KOPT-K1 (cell line): ENCODE data around the gene RNF224.

Source experiments
- H3K27ac ChIP-seq: fragments of 200-600 bp; sonication (generic); 2 replicates; pipeline ENCODE4 v1.5.1; 2016; ENCODE audit warnings: antibody characterized with exemption, mild to moderate bottlenecking, low read depth, low read length; ENCODE audit not compliant: poor library complexity, severe bottlenecking
- H3K36me3 ChIP-seq: fragments of 200-600 bp; sonication (generic); 2 replicates; pipeline ENCODE4 v1.5.1; 2017; ENCODE audit warnings: antibody characterized with exemption, mild to moderate bottlenecking, low read length, moderate library complexity; ENCODE audit not compliant: insufficient read depth
- H3K9me3 ChIP-seq: fragments of 200-600 bp; sonication (generic); 2 replicates; pipeline ENCODE4 v1.5.1; 2017; ENCODE audit warnings: antibody characterized with exemption, low read length, mild to moderate bottlenecking; ENCODE audit not compliant: insufficient read depth, poor library complexity, severe bottlenecking

The RNF224 gene

DNA sequence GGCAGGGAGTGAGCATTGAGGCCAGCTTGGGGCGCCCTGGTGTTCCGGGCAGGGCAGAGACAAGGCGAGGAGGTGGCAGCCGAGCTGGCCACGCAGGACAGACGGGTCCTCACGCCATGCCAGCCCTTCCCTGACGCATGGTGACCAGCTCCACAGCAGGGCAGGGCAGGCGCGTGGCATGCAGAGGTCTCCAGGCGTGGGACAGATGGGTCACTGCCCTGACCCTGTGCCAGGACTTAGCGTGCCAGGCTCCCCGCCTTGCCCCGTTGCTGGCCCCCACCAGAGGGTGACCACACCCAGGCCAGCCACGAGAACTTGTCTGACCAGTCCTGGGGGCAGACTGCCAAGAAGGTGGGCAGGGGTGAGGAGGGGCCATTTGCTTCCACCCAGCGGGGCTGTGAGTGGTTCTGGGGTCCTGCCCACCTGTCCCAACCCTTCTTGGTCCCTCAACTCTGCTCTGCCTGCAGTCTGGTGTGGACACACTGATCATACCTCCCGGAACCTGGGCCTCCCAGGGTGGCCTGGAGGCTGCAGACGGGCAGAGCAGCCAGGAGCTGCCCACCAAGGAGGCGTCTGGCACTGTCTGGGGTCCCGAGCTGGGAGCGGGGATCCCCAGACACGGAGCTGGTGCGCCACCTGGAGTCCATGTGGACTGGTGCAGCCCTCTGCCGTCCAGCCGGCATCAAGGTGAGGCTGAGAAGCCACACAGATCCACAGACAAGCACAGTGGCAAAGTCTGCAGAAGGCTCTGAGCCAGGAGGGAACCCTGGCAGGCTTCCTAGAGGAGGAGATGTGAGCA is at the start of gene RNF224:
TSS of gene RNF224 (plus strand) at position 449 of the 799 bp plus-strand sequence. CDS start 834 bp downstream, outside the sequence.
- H3K9me3 ChIP-seq: no peaks in the 10 kb centered on the region
- no peak within 1 kb of the TSS for H3K27ac ChIP-seq
- no peaks in the 10 kb centered on the region for H3K36me3 ChIP-seq

DNA sequence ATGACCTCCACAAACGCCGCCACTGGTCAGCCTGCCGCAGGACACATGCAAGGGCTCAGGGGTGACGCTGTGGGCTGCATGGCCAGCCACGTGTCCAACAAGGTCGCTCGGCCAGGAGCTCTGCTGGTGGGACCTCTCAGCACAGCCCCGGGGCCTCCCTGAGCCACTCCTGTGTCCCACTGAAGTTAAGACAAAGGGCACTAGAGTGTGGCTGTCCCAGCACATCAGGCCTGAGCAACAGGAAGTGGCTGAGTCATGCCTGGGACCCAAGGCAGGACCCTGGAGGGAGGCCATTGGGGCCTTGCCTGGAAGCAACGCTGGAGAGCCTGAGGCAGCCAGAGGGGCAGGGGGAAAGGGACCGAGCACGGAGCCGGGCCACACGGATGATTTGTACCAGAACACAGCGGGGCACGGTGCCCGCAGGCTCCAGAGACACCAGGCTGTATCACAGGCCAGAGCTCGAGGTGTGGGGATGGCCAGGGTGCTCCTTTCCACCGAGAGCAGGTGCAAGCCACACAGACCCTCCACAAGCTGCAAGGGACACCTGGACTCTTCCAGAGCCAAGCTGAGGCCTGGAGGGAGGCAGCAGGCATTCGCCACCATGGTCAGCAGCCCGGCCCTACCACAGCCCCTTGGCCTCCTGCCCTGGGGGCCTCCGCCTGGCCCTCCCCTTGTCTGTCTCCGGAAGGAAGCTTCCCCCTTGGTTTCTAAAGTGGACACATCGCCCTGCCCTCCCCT is 48.9 kb upstream of the RNF224 start:
- Histone ChIP-seq H3K36me3 (peaks cover 48% of the 10 kb centered on the region; the same call in 1 of the 2 replicates), H3K9me3 (no peaks in the 10 kb centered on the region), H3K27ac (no peak overlapping the region)

DNA sequence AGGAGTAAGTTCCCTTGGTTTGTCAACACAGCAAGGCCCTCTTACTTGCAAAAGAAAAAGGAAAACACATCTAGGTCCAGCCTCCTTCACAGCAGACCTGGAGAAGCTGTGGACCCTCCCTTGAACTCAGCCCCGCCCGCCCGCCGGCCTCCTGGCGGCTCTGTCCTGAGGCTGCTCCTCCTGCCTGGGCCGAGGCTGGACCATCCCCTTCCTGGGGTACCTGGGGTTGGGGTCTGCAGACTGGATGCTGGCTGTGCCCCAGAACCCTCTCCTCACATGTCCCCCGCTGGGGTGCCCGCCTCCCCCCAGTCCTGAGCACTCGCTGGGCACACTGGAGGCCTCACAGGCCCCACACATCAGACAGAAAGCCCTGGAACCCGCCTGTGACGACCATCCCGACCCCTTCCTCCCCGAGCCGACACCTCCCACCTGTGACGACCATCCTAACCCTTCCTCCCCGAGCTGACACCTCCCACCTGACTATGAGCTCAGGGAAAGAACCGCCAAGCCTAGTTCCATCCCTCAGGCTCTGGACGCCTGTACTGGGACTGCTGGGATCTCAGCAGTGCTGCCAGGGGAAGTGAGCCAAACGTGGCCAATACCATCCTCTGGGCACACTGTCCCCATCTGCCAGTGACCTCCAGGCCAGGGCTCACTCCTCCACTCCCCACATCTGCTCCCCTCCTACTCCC is 48.2 kb upstream of the RNF224 start:
- Histone ChIP-seq H3K9me3 (no peaks in the 10 kb centered on the region), H3K27ac (no peak overlapping the region), H3K36me3 (peaks cover 56% of the 10 kb centered on the region; the same call in 1 of the 2 replicates)

DNA sequence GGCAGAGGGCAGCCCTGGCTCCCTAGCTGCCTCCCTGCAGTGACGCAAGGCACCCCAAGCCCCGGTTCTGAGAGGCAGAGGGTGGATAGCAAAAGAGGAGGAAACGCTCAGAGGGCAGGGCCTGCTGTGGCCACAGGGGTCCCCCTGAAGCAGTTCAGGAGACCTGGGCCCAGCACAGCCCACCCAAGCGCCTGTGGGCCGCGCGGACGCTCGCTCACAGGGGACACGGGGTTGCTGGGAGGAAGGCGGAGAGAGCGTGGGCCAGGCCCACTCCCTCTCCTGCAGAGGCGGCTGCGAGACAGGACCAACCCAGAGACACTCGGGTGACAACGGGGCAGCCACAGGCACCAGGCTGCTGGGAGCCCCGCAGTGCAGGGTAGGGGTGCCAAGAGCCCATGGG is 47.5 kb upstream of the RNF224 start:
- Histone ChIP-seq H3K27ac (no peak overlapping the region), H3K9me3 (no peaks in the 10 kb centered on the region), H3K36me3 (peaks cover 59% of the 10 kb centered on the region; the same call in 1 of the 2 replicates)

DNA sequence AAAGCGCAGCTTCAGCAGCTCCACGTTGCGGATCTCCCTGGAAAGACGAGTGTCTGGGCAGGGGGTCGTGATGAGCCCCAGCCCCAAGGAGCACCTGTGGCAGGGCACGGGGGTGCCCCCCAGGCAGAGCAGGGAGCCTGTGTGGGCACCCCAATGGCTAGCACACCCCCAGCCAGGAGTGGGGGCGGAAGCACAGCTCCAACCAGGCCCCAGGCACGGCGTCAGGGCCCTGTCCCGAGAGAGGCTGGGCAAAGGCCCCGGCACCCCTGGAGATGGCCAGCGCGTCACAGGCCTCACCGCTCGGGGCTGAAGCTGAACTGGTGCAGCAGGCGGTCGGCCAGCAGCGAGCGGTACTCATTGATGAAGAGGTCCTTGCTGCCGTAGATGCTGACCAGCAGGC is 46.8 kb upstream of the RNF224 start:
- no peak overlapping the region for H3K27ac ChIP-seq
- H3K36me3 ChIP-seq: peaks cover 62% of the 10 kb centered on the region; the same call in 1 of the 2 replicates
- no peaks in the 10 kb centered on the region for H3K9me3 ChIP-seq

DNA sequence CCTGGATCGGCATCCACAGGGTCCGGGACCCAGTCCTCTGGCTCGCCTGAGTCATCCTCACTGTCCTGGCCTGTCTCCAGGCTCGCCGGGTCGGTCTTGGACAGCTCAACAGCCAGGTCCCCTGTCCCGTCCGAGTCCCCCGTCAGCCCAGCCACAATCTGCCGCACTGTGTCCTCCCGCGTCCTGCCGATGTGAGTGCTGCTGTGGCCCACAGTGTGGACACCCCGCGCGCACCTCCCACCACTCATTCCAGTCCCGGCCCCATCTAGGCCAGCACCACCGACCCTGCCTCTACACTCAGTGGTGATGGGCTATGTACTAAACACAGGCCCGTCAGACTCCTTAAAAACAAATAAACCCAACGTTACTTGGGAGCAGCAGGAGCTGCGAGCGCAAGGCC is 45.6 kb upstream of the RNF224 start:
- Histone ChIP-seq H3K36me3 (peaks cover 73% of the 10 kb centered on the region; the same call in 1 of the 2 replicates), H3K9me3 (no peaks in the 10 kb centered on the region), H3K27ac (no peak overlapping the region)

DNA sequence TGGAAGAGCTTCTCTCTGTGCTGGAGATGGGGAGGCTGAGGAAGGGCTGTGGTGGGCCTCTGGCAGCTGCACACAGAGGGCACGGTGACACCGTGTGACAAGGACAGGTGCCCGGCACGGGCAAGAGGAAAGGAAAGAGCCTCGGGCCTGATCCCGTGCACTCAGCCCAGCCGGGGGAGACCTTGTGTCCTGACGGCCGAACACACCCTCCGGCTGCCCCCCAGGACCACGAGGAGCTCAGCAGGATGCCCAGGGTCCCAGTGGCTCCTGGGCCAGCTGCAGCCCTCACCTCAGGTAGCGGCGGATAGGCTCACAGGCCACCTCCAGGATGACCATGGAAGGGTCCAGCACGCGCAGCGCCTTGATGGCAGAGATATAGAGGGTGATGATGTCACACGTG is 44.5 kb upstream of the RNF224 start:
- peaks cover 77% of the 10 kb centered on the region; the same call in 1 of the 2 replicates for H3K36me3 ChIP-seq
- no peak overlapping the region for H3K27ac ChIP-seq
- no peaks in the 10 kb centered on the region for H3K9me3 ChIP-seq

DNA sequence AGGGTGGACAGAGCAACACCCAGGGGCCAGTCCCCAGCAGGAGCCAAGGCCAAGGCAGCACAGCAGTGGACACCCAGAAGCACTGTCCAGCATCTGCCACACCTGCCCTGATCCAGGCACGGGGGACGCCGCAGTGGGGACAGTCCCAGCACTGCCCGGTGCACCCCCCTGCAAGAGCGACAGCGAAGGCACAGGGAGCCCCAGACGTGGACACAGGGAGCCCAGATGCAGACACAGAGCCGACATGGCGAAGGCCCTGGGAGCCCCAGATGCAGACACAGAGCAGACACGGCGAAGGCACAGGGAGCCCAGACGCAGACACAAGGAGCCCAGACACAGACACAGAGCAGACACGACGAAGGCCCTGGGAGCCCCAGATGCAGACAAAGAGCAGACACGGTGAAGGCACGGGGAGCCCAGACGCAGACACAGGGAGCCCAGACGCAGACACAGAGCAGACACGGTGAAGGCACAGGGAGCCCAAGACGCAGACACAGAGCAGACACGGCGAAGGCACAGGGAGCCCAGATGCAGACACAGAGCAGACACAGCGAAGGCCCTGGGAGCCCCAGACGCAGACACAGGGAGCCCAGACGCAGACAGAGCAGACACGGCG is 43.2 kb upstream of the RNF224 start:
- H3K27ac ChIP-seq: no peak overlapping the region
- H3K36me3 ChIP-seq: peaks cover 68% of the 10 kb centered on the region; the same call in 1 of the 2 replicates
- no peaks in the 10 kb centered on the region for H3K9me3 ChIP-seq

DNA sequence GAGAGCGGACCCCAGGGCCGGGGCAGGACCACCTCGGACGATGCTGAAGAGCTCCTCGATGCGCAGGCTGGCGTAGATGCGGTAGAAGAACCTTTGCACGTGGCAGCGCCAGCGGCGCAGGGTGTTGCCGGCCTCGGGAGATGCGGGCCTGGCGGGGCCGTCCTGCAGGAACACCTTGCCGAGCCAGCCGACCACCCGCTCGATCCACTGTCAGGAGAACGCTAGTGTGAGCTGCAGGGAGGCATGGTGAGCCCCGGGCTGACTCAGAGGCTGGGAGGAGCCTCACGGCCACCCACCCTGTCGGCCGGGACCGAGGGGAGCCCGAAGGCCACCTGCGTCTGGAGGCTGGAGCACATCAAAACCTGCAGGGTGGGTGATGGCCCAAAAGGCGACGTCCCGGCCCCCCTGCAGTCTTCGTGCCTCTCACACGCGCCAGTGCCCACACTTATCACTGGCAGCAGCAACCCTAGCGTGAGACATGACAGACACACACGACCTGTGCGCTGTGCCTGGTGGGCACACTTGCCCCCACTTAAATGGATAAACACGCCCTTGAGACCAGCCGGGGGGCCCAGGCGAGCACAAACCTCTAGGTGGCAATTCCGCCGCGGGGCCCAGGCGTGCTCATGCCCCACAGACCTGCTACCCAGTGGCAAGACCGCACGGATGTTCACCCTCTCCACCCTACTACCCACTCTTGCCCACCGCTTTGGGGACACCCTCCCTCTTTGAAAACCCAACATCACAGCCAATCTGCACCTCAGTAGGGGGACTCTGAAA is 42.2 kb upstream of the RNF224 start:
- Histone ChIP-seq H3K36me3 (peaks cover 62% of the 10 kb centered on the region; the same call in 1 of the 2 replicates), H3K9me3 (no peaks in the 10 kb centered on the region), H3K27ac (no peak overlapping the region)

DNA sequence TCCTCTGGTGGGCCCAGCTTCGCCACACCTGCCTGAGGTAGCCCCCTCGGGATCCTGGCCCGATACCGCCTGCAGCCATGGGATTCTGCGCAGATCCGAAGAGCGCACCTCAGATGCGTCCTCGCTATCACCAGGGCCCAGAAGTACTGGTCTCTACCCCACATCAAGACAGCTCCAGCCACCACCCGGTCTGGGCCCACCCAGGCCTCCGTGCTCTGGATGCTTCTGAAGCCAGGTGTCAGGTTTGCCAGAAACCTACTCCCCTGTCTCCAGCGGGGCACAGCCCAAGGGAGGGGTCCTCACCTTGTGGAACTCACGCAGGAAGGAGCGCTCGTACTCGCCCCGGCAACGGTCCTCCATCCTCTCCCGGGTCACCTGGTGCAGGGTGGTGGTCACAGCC is 41.4 kb upstream of the RNF224 start:
- H3K27ac ChIP-seq: no peak overlapping the region
- H3K36me3 ChIP-seq: peaks cover 62% of the 10 kb centered on the region; the same call in 1 of the 2 replicates
- no peaks in the 10 kb centered on the region for H3K9me3 ChIP-seq

DNA sequence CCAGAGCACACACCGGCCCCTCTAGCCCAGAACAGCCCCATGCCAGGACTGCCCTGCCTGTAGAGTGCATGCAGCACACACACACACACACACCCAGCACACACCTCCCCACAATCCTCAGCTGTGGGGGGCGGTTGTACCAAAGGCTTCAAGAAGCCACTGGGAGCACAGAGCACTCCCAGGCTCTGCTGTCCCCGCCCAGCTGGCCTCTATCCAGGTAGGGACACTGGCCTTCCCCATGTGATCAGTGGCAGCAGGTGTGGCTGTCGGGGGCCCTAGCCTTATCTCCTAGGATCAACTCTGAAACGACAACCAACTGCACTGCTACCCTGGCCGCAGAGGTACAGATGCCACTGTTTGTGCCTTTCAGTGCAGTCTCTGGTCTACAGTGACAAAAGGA is 40.9 kb upstream of the RNF224 start:
- H3K36me3 ChIP-seq: peaks cover 62% of the 10 kb centered on the region; the same call in 1 of the 2 replicates
- H3K9me3 ChIP-seq: no peaks in the 10 kb centered on the region
- no peak overlapping the region for H3K27ac ChIP-seq

DNA sequence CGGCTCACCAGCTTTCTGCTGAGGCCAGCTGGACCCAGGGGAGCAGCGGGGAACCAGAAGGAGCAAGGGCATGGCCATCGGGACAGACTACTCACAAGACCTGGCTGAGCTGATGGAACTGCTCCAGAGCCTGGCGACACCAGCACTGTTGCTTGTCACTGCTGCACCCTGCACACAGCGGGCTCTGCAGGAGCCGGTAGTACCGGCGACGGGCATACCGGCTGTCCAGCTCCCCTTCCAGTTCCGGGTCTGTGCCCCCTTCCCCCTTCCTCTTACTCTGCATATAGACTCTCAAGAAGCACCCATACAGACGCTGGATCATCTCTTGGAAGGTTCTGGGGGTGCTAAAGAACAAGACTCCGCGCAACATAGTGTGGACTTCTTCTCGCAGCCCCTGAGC is 39.9 kb upstream of the RNF224 start:
- Histone ChIP-seq H3K36me3 (peaks cover 61% of the 10 kb centered on the region; the same call in 1 of the 2 replicates), H3K27ac (peak overlapping the region; percentile 91), H3K9me3 (no peaks in the 10 kb centered on the region)

DNA sequence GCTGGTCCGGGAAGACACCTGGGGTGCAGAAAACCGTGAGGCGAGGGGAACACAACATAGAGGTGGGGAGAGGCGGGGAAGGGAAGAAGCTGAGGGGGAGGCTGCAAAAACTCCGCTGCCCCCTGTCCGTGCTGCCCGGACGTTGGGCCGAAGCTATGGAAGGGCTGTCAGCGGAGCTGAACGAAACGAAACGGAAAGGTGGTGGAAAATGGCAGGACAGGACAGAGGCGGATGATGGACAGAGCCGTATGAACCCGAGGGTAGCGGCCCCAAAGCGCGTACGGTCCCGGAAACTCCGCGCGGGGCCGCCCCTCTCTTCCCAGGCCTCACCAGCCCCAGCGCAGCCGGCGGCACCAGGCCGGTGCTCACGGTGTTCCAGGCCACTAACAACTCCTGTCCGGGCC is 39.2 kb upstream of the RNF224 start:
- H3K9me3 ChIP-seq: no peaks in the 10 kb centered on the region
- H3K36me3 ChIP-seq: peaks cover 54% of the 10 kb centered on the region; the same call in 1 of the 2 replicates
- peak overlapping the region; percentile 91 for H3K27ac ChIP-seq
